Natural killer cell (primary cell): ENCODE results near the gene TPST2. TPM values are rescaled to one million over a fixed set of nuclear protein-coding genes. Genes with fewer than 3 reads are reported as not detected.

Source experiments
- ATAC-seq, 3 donors: fragments of 150-1000 bp in 2 of 3; fragments of 200-7000 bp in 1 of 3; cut with Tn5 transposase; 1 replicate in 1 of 3; 2 replicates in 2 of 3; pipeline ENCODE4 v1.10.0; 2021; ENCODE audit warnings: mild to moderate bottlenecking in 2 of 3, moderate library complexity in 2 of 3
- DNase-seq, 2 donors: peaks; one replicate each; pipeline versions ENCODE4 v3.0.0 to v3.0.0-alpha.2; 2013 to 2021; ENCODE audit warnings: mixed read lengths in 1 of 2
- H3K27ac ChIP-seq: one replicate; pipeline ENCODE4 v1.5.1; 2013; ENCODE audit warnings: mild to moderate bottlenecking, low read length
- H3K27me3 ChIP-seq: one replicate; pipeline ENCODE4 v1.6.1; 2013; ENCODE audit warnings: low read length; ENCODE audit not compliant: control insufficient read depth, insufficient read depth
- H3K36me3 ChIP-seq: one replicate; pipeline ENCODE4 v1.6.1; 2013; ENCODE audit warnings: low read length; ENCODE audit not compliant: control insufficient read depth, insufficient read depth
- H3K4me1 ChIP-seq: one replicate; pipeline ENCODE4 v1.6.1; 2013; ENCODE audit warnings: low read length; ENCODE audit not compliant: control insufficient read depth, insufficient read depth
- H3K4me3 ChIP-seq: one replicate; pipeline ENCODE4 v1.5.1; 2013; ENCODE audit warnings: low read length
- H3K9me3 ChIP-seq: one replicate; pipeline ENCODE4 v1.6.1; 2013; ENCODE audit warnings: low read length; ENCODE audit not compliant: control insufficient read depth, insufficient read depth
- H3K27ac Mint-ChIP-seq, 2 donors: one replicate each; pipeline ENCODE4 v1.8.0; 2022; ENCODE audit warnings: mild to moderate bottlenecking in 2 of 2, mixed read lengths in 2 of 2, moderate library complexity in 1 of 2
- H3K27me3 Mint-ChIP-seq, 2 donors: one replicate each; pipeline ENCODE4 v1.8.0; 2022; ENCODE audit warnings: low read depth in 2 of 2, mixed read lengths in 2 of 2
- H3K36me3 Mint-ChIP-seq: one replicate; pipeline ENCODE4 v1.8.0; 2022; ENCODE audit warnings: mixed read lengths
- H3K4me1 Mint-ChIP-seq, 2 donors: one replicate each; pipeline ENCODE4 v1.8.0; 2022; ENCODE audit warnings: mixed read lengths in 2 of 2
- H3K4me3 Mint-ChIP-seq: one replicate; pipeline ENCODE4 v1.8.0; 2022; ENCODE audit warnings: mild to moderate bottlenecking, moderate library complexity, mixed read lengths
- H3K9me3 Mint-ChIP-seq, 2 donors: one replicate each; pipeline ENCODE4 v1.8.0; 2022; ENCODE audit warnings: mixed read lengths in 2 of 2
- CTCF ChIP-seq: fragments of 200-600 bp; IDR thresholded peaks from one replicate; pipeline ENCODE4 v1.8.0; 2022; ENCODE audit warnings: antibody characterized with exemption
- WGBS: methylation state at CpG from one replicate; pipeline ENCODE4 v1.1.7; 2013; ENCODE audit warnings: missing lambda C conversion rate; ENCODE audit not compliant: insufficient coverage; 5-methylcytosine and 5-hydroxymethylcytosine counted together
- intact Hi-C: fragments of 100-400 bp; cut with micrococcal nuclease; formaldehyde crosslinking; loops from one replicate; pipeline ENCODE4 v1.14.2; 2022
- total RNA-seq, 4 donors: library from RNA; stranded (reverse); fragments of 120-200 nt in 1 of 4; gene quantifications; one replicate each; pipeline versions ENCODE4 v1.2.3 to v1.2.4, GENCODE V29; 2013 to 2022

Gene TPST2
- total RNA-seq, 3 donors from 2014 or later (not counting 1 experiment from before 2014, with no cell fraction given), result 145 to 206 (median 155) TPM

- Mint-ChIP-seq H3K9me3 (no peaks in the 10 kb centered on the region), H3K27ac (peak overlapping the region in 1 of 2 donors; percentile 91), H3K36me3 (peaks cover under 1% of the 10 kb centered on the region), H3K4me3 (no peak overlapping the region), H3K4me1 (peaks cover 53 to 56% of the 10 kb centered on the region in 2 donors), H3K27me3 (no peaks in the 10 kb centered on the region)
- H3K9me3 ChIP-seq, result no peaks in the 10 kb centered on the region
- peaks cover 49% of the 10 kb centered on the region for H3K4me1 ChIP-seq
- intact Hi-C loops, result no loop called here
- H3K36me3 ChIP-seq, result peaks cover 57% of the 10 kb centered on the region
- no peaks in the 10 kb centered on the region for H3K27me3 ChIP-seq
- TF ChIP-seq CTCF, result no peak
- ATAC-seq (no peak), DNase-seq (no peak)
- no peak overlapping the region for H3K27ac ChIP-seq
- no peak overlapping the region for H3K4me3 ChIP-seq
- 96% methylated on average over 47 of the region's 47 CpGs for WGBS
These were observed 48.6 kb downstream of the TPST2 start for GRCh38 chr22:26541167-26541819.

- no peak overlapping the region for H3K27ac ChIP-seq
- WGBS, result 91% methylated on average over 2 of the region's 2 CpGs
- no peaks in the 10 kb centered on the region for H3K27me3 Mint-ChIP-seq
- peak overlapping the region; percentile 71 to 79 for H3K27ac Mint-ChIP-seq
- intact Hi-C loops, result no loop called here
- peaks cover 41% of the 10 kb centered on the region for H3K4me1 ChIP-seq
- H3K4me1 Mint-ChIP-seq, result peaks cover 56 to 58% of the 10 kb centered on the region in 2 donors
- TF ChIP-seq CTCF, result no peak
- DNase-seq (no peak), ATAC-seq (no peak)
- H3K36me3 ChIP-seq, result peaks cover 63% of the 10 kb centered on the region
- no peak overlapping the region for H3K4me3 ChIP-seq
- no peaks in the 10 kb centered on the region for H3K9me3 Mint-ChIP-seq
- H3K27me3 ChIP-seq, result no peaks in the 10 kb centered on the region
- no peaks in the 10 kb centered on the region for H3K9me3 ChIP-seq
- H3K36me3 Mint-ChIP-seq, result no peaks in the 10 kb centered on the region
- H3K4me3 Mint-ChIP-seq, result no peak overlapping the region
These were observed 49.8 kb downstream of the TPST2 start for GRCh38 chr22:26540119-26540518.

- WGBS, result 100% methylated on average over 3 of the region's 3 CpGs
- TF ChIP-seq CTCF, result no peak
- H3K4me3 ChIP-seq, result no peak overlapping the region
- intact Hi-C loops, result no loop called here
- Mint-ChIP-seq H3K36me3 (no peaks in the 10 kb centered on the region), H3K4me1 (peaks cover 31 to 37% of the 10 kb centered on the region in 2 donors), H3K27me3 (no peaks in the 10 kb centered on the region), H3K9me3 (no peaks in the 10 kb centered on the region), H3K27ac (peak overlapping the region; percentile 79 to 88), H3K4me3 (no peak overlapping the region)
- H3K27me3 ChIP-seq, result no peaks in the 10 kb centered on the region
- peaks cover 77% of the 10 kb centered on the region for H3K36me3 ChIP-seq
- peaks cover 9% of the 10 kb centered on the region for H3K4me1 ChIP-seq
- ATAC-seq (no peak), DNase-seq (no peak)
- no peaks in the 10 kb centered on the region for H3K9me3 ChIP-seq
- no peak overlapping the region for H3K27ac ChIP-seq
These were observed 53.2 kb downstream of the TPST2 start for GRCh38 chr22:26536762-26537134.
